OCI-LY3 (cell line): ENCODE results near the gene FLNB.

Source experiments
- H2AFZ ChIP-seq: fragments of 200-600, 300-600 bp; shearing (Covaris generic); 2 replicates; pipeline ENCODE4 v1.6.0; 2014; ENCODE audit warnings: antibody characterized with exemption, low read depth, low read length
- H3K27ac ChIP-seq: fragments of 200-600, 300-600 bp; sonication (generic); 2 replicates; pipeline ENCODE4 v1.5.1; 2014; ENCODE audit warnings: mild to moderate bottlenecking, low read length, moderate library complexity, mixed read lengths
- H3K27me3 ChIP-seq: fragments of 200-600, 300-600 bp; sonication (generic); 2 replicates; pipeline ENCODE4 v1.6.1; 2014; ENCODE audit warnings: low read depth, low read length, mixed read lengths
- H3K36me3 ChIP-seq: fragments of 200-600, 300-600 bp; sonication (generic); replicated peaks from 2 replicates; pipeline ENCODE3; 2014; ENCODE audit warnings: low read depth, low read length, mixed read lengths
- H3K4me1 ChIP-seq: fragments of 300-600, 200-600 bp; sonication (generic); 2 replicates; pipeline ENCODE4 v1.6.1; 2014; ENCODE audit warnings: low read length, mixed read lengths
- H3K4me2 ChIP-seq: fragments of 200-600, 300-600 bp; sonication (generic); 2 replicates; pipeline ENCODE4 v1.6.1; 2014; ENCODE audit warnings: low read length, mixed read lengths
- H3K4me3 ChIP-seq: fragments of 300-600, 200-600 bp; sonication (generic); 2 replicates; pipeline ENCODE4 v1.5.1; 2014; ENCODE audit warnings: antibody characterized with exemption, mild to moderate bottlenecking, low read length, moderate library complexity
- H3K79me2 ChIP-seq: fragments of 300-600, 200-600 bp; shearing (Covaris generic); 2 replicates; pipeline ENCODE4 v1.6.1; 2014; ENCODE audit warnings: mild to moderate bottlenecking, low read length, mixed read lengths
- H3K9ac ChIP-seq: fragments of 300-600, 200-600 bp; shearing (Covaris generic); 2 replicates; pipeline ENCODE4 v1.6.0; 2014; ENCODE audit warnings: mild to moderate bottlenecking, low read length, moderate library complexity
- H3K9me3 ChIP-seq: fragments of 200-600, 300-600 bp; shearing (Covaris generic); 2 replicates; pipeline ENCODE4 v1.6.1; 2014; ENCODE audit warnings: low read length, mixed read lengths; ENCODE audit not compliant: insufficient read depth
- H4K20me1 ChIP-seq: fragments of 200-600, 300-600 bp; sonication (generic); 2 replicates; pipeline ENCODE4 v1.6.1; 2016; ENCODE audit warnings: low read length, mixed read lengths; ENCODE audit not compliant: insufficient read depth
- EZH2phosphoT487 ChIP-seq: fragments of 200-600 bp; shearing (Covaris generic); IDR thresholded peaks from 2 replicates; pipeline ENCODE4 v1.6.1; 2018; ENCODE audit warnings: antibody characterized with exemption, mixed run types, low read depth
- TF ChIP-seq, protein P1 (sequence below): fragments of 200-600, 300-600 bp; sonication (generic); IDR thresholded peaks from 2 replicates; pipeline ENCODE4 v1.5.1; 2014; ENCODE audit warnings: antibody characterized with exemption, low read length, low read depth

The FLNB gene

DNA sequence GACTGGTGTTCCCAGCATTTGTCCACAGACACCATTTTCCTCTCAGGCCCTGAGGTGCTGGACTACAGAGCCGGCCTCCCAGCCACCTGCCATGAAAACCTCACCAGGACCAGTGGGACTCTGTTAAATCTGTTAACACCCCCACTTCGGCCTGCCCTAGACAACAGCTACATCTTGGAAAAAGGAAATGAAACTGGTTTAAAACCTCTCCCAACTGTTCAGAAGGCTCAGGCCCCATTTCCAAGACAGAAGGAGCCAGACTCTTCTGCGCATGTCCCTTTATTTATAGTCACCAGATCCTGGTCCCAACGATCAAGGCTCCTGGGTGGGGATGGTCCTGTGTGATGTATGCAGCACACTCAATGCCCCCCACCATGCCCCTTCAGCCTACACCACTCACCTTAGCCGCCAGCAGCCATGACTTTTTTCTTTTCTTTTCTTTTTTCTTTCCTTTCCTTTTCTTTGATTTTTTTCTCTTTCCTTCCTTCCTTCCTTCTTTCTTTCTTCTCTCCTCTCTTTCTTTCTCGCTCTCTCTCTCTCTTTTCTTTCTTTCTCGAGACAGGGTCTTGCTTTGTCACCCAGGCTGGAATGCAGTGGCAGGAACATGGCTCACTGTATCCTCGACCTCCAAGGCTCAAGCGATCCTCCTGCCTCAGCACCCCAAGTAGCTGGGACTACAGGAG is 25.5 kb upstream of the FLNB start:
- Histone ChIP-seq H3K9ac (no peak overlapping the region), H3K4me2 (peak overlapping the region; percentile 58), H3K27ac (no peak overlapping the region), H3K9me3 (no peaks in the 10 kb centered on the region), H3K27me3 (no peaks in the 10 kb centered on the region), H3K4me3 (no peak overlapping the region), H2AFZ (peak overlapping the region; percentile 45; the same call in 1 of the 2 replicates), H4K20me1 (no peaks in the 10 kb centered on the region), H3K4me1 (peaks cover 25% of the 10 kb centered on the region), H3K36me3 (no peaks in the 10 kb centered on the region), H3K79me2 (no peaks in the 10 kb centered on the region)
- TF ChIP-seq, protein P1, sequence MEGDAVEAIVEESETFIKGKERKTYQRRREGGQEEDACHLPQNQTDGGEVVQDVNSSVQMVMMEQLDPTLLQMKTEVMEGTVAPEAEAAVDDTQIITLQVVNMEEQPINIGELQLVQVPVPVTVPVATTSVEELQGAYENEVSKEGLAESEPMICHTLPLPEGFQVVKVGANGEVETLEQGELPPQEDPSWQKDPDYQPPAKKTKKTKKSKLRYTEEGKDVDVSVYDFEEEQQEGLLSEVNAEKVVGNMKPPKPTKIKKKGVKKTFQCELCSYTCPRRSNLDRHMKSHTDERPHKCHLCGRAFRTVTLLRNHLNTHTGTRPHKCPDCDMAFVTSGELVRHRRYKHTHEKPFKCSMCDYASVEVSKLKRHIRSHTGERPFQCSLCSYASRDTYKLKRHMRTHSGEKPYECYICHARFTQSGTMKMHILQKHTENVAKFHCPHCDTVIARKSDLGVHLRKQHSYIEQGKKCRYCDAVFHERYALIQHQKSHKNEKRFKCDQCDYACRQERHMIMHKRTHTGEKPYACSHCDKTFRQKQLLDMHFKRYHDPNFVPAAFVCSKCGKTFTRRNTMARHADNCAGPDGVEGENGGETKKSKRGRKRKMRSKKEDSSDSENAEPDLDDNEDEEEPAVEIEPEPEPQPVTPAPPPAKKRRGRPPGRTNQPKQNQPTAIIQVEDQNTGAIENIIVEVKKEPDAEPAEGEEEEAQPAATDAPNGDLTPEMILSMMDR, result no peak
- TF ChIP-seq EZH2phosphoT487, result no peak

DNA sequence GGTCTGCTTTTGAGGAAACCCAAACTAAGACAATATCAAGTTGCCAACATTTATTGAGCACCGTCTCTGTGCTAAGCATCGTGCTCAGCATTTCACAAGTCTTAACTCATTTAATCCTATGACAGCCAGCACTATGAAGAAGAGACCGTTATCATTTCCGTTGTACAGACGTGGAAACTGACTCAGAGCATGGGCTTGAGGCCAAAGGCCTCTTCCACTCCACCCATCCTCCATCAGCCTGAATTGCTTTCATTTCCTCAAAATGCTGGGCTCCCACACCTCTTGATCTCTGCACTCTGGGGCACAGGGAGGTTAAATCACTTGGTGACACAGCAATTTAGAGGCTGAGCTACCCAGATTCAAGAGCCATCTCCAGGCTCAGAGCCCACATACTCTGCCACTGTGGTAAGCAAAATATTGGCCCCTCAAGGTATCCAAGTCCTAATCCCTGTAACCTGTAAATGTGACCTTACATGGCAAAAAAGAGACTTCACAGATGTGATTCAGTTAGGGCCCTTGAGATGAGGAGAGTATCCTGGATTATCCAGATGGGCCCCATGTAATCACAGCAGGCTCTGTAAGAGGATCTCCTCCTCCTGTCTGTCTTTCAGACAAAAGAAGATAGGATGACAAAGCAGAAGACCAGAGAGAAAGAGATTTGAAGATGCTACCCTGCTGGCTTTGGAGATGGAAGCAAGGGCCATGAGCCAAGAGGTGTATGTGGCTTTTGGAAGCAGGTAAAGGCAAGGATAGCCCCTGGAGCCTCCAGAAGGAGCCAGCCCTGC is 24.3 kb upstream of the FLNB start:
- peaks cover 25% of the 10 kb centered on the region for H3K4me1 ChIP-seq
- no peaks in the 10 kb centered on the region for H4K20me1 ChIP-seq
- H3K27me3 ChIP-seq, result no peaks in the 10 kb centered on the region
- H3K27ac ChIP-seq, result peak overlapping the region; percentile 46
- no peaks in the 10 kb centered on the region for H3K79me2 ChIP-seq
- peak overlapping the region; percentile 10; the same call in 1 of the 2 replicates for H3K4me3 ChIP-seq
- peak overlapping the region; percentile 52 for H2AFZ ChIP-seq
- no peaks in the 10 kb centered on the region for H3K9me3 ChIP-seq
- no peaks in the 10 kb centered on the region for H3K36me3 ChIP-seq
- H3K4me2 ChIP-seq, result peak overlapping the region; percentile 58
- TF ChIP-seq, protein P1, result no peak
- TF ChIP-seq EZH2phosphoT487, result no peak
- peak overlapping the region; percentile 41; the same call in 1 of the 2 replicates for H3K9ac ChIP-seq

DNA sequence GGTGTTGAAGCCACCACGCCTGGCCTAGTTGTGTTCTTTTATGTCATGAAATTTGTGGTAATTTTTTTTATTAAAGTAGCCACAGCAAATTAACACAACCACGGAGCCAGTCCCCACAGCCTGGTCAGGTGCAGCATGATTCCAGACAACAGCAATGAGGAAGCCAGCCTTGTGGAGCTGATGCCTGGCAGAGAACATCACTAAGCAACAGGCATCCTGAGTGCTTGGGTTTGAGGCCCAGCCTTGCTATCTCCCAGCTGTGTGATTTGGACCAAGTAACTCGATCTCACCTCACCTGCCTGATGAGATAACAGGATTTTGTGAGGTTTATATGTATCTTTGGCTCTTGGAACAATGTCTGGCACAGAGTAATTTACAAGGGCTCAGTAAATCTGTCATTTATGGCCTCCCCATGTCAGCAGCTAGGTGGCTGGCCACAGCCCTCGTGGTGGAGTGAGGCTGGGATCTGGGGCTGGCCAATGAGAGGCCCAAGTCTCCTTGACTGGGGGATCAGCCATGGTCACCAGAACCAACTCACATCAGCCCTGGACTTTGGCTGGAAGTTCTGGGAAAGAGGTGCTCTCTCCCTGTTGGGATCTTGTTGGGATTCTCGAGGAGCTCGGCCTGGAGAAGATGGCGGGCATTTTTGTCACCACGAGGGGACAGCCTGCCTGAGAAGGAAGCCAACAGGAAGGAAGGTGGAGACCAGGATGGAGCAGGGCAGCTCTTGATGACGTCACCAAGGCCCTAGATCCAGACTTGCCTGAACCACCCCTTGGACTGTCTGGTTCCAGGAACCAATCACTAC is 22.8 kb upstream of the FLNB start:
- Histone ChIP-seq H3K4me3 (no peak overlapping the region), H4K20me1 (no peaks in the 10 kb centered on the region), H3K36me3 (no peaks in the 10 kb centered on the region), H3K27me3 (no peaks in the 10 kb centered on the region), H3K9ac (no peak overlapping the region), H3K4me2 (no peak overlapping the region), H3K79me2 (no peaks in the 10 kb centered on the region), H3K9me3 (no peaks in the 10 kb centered on the region), H3K4me1 (peaks cover 25% of the 10 kb centered on the region), H3K27ac (no peak overlapping the region), H2AFZ (no peak overlapping the region)
- TF ChIP-seq, protein P1, result no peak
- no peak for TF ChIP-seq EZH2phosphoT487

DNA sequence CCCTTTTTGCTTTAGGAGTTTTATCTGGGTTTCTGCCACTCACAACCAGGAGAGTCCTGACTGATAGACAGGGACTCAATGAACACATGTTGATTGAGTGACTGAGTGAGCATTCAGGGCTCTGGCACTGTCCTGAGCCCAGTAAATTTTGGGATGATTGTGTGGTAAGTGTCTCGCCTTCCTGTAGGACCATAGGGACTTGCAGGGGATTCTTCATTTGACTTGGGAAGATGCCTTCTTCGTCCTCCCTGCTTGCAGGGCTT is 22.3 kb upstream of the FLNB start:
- Histone ChIP-seq H3K4me3 (no peak overlapping the region), H3K36me3 (no peaks in the 10 kb centered on the region), H3K9ac (no peak overlapping the region), H3K9me3 (no peaks in the 10 kb centered on the region), H3K79me2 (no peaks in the 10 kb centered on the region), H2AFZ (no peak overlapping the region), H3K27ac (no peak overlapping the region), H3K27me3 (no peaks in the 10 kb centered on the region), H3K4me1 (peaks cover 25% of the 10 kb centered on the region), H4K20me1 (no peaks in the 10 kb centered on the region), H3K4me2 (no peak overlapping the region)
- TF ChIP-seq EZH2phosphoT487, result no peak
